Anterior cingulate cortex (tissue), 58 donors: Measurements from ENCODE around the gene FGD6.
"Not testable (repeated sequence)": the region's sequence is repeated elsewhere in the genome, so short reads cannot be mapped to it uniquely, and the experiment has no call there.

Experiments
- DNase-seq, 58 donors: peaks; one replicate each; lab custom pipeline; 2025; lab: John Stamatoyannopoulos, UW

The FGD6 gene

GRCh38 chr12:95134085-95134484 is 83.2 kb downstream of the FGD6 start:
- DNase-seq = no peak

- no peak for DNase-seq
Measured at GRCh38 chr12:95131589-95132340, 85.5 kb downstream of the FGD6 start.

GRCh38 chr12:95130096-95130495 is 87.2 kb downstream of the FGD6 start:
- DNase-seq = no peak

GRCh38 chr12:95129115-95129514 is 88.2 kb downstream of the FGD6 start:
- no peak for DNase-seq

GRCh38 chr12:95126736-95127135 is 90.5 kb downstream of the FGD6 start:
- DNase-seq = no peak

GRCh38 chr12:95126076-95126475 is 91.2 kb downstream of the FGD6 start:
- no peak for DNase-seq

- peak in 1 of 58 donors; percentile 36 for DNase-seq
Measured at GRCh38 chr12:95124106-95124505, 93.2 kb downstream of the FGD6 start.

GRCh38 chr12:95118788-95119179 is 98.5 kb downstream of the FGD6 start:
- no peak for DNase-seq

GRCh38 chr12:95118138-95118787 is 99.0 kb downstream of the FGD6 start:
- DNase-seq = no peak

GRCh38 chr12:95117178-95117599 is 100.1 kb downstream of the FGD6 start:
- peak in 28 of 58 donors; percentile 0 to 68 (median 20) for DNase-seq

- no peak for DNase-seq
Measured at GRCh38 chr12:95116773-95117172, 100.5 kb downstream of the FGD6 start.

- no peak for DNase-seq
Measured at GRCh38 chr12:95116341-95116740, 100.9 kb downstream of the FGD6 start.

GRCh38 chr12:95115641-95116040 is 101.6 kb downstream of the FGD6 start:
- DNase-seq = no peak

- DNase-seq = peak in 1 of 58 donors; percentile 1
Measured at GRCh38 chr12:95114766-95115405, 102.4 kb downstream of the FGD6 start.

GRCh38 chr12:95107362-95107761 is 109.9 kb downstream of the FGD6 start:
- no peak for DNase-seq

- DNase-seq = no peak
Measured at GRCh38 chr12:95105540-95105939, 111.7 kb downstream of the FGD6 start.

GRCh38 chr12:95104919-95105452 is 112.3 kb downstream of the FGD6 start:
- no peak for DNase-seq

- no peak for DNase-seq
Measured at GRCh38 chr12:95102916-95103671, 114.2 kb downstream of the FGD6 start.

- not testable (repeated sequence) for DNase-seq
Measured at GRCh38 chr12:95101957-95102356, 115.3 kb downstream of the FGD6 start.
